Glutamatergic neuron (in vitro differentiated cells): Measurements from ENCODE around the gene PLAGL1. TPM values are rescaled to one million over a fixed set of nuclear protein-coding genes. Genes with fewer than 3 reads are reported as not detected.
A peak's percentile ranks its signal among the peaks of the same experiment; 100 is the strongest.
"Not testable (repeated sequence)": the region's sequence is repeated elsewhere in the genome, so short reads cannot be mapped to it uniquely, and the experiment has no call there.

Experiments
- DNase-seq: peaks from one replicate; pipeline ENCODE4 v3.0.0; 2022
- H3K27ac Mint-ChIP-seq: one replicate; pipeline ENCODE4 v1.8.0; 2020; ENCODE audit warnings: mild to moderate bottlenecking, mixed read lengths, inconsistent platforms; ENCODE audit not compliant: unreplicated experiment
- H3K27me3 Mint-ChIP-seq: one replicate; pipeline ENCODE4 v1.8.0; 2020; ENCODE audit warnings: mild to moderate bottlenecking, moderate library complexity, mixed read lengths, inconsistent platforms; ENCODE audit not compliant: unreplicated experiment
- H3K36me3 Mint-ChIP-seq: one replicate; pipeline ENCODE4 v1.8.0; 2020; ENCODE audit warnings: mild to moderate bottlenecking, mixed read lengths, inconsistent platforms; ENCODE audit not compliant: unreplicated experiment
- H3K4me1 Mint-ChIP-seq: one replicate; pipeline ENCODE4 v1.8.0; 2020; ENCODE audit warnings: mild to moderate bottlenecking, low read depth, mixed read lengths, inconsistent platforms; ENCODE audit not compliant: unreplicated experiment
- H3K4me3 Mint-ChIP-seq: one replicate; pipeline ENCODE4 v1.8.0; 2020; ENCODE audit warnings: mild to moderate bottlenecking, mixed read lengths, inconsistent platforms; ENCODE audit not compliant: unreplicated experiment
- H3K9me3 Mint-ChIP-seq: one replicate; pipeline ENCODE4 v1.8.0; 2020; ENCODE audit warnings: mild to moderate bottlenecking, moderate library complexity, mixed read lengths, inconsistent platforms; ENCODE audit not compliant: unreplicated experiment
- total RNA-seq: library from RNA; stranded (reverse); fragmentation: NEBNext Ultra II Directional; extraction: Animal tissue kit (Norgen Biotek cat#: 25700); gene quantifications from one replicate; pipeline ENCODE4 v1.2.1, GENCODE V29; 2021; ENCODE audit not compliant: unreplicated experiment
- TF ChIP-seq, protein P1 (sequence below): fragments of 200-600 bp; sonication (generic); IDR thresholded peaks from one replicate; pipeline ENCODE4 v1.5.0; 2021; ENCODE audit not compliant: partially characterized antibody, unreplicated experiment

The PLAGL1 gene
- total RNA-seq, 1 donor from 2014 or later, result 0.69 TPM

DNA sequence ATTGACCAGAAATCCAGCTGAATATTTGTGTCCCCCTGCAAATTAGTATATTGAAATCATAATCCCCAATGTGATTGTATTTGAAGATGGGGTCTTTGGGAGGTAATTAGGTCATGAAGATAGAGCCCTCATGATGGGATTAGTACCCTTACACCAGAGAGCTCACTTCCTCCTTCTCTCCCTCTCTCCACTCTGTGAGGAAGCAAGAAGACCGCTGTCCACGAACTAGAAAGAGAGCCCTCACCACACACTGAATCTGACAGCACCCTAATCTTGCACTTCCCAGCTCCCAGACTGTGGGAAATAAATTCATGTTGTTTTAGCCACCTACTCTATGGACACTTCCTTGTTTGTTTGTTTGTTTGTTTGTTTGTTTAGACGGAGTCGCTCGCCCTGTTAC is 11.9 kb upstream of the PLAGL1 start:
- TF ChIP-seq, protein P1, sequence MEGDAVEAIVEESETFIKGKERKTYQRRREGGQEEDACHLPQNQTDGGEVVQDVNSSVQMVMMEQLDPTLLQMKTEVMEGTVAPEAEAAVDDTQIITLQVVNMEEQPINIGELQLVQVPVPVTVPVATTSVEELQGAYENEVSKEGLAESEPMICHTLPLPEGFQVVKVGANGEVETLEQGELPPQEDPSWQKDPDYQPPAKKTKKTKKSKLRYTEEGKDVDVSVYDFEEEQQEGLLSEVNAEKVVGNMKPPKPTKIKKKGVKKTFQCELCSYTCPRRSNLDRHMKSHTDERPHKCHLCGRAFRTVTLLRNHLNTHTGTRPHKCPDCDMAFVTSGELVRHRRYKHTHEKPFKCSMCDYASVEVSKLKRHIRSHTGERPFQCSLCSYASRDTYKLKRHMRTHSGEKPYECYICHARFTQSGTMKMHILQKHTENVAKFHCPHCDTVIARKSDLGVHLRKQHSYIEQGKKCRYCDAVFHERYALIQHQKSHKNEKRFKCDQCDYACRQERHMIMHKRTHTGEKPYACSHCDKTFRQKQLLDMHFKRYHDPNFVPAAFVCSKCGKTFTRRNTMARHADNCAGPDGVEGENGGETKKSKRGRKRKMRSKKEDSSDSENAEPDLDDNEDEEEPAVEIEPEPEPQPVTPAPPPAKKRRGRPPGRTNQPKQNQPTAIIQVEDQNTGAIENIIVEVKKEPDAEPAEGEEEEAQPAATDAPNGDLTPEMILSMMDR, result no peak
- Mint-ChIP-seq H3K4me1 (no peaks in the 10 kb centered on the region), H3K4me3 (no peak overlapping the region), H3K9me3 (no peaks in the 10 kb centered on the region), H3K36me3 (no peaks in the 10 kb centered on the region), H3K27me3 (peaks cover 2% of the 10 kb centered on the region), H3K27ac (no peak overlapping the region)
- DNase-seq, result no peak

DNA sequence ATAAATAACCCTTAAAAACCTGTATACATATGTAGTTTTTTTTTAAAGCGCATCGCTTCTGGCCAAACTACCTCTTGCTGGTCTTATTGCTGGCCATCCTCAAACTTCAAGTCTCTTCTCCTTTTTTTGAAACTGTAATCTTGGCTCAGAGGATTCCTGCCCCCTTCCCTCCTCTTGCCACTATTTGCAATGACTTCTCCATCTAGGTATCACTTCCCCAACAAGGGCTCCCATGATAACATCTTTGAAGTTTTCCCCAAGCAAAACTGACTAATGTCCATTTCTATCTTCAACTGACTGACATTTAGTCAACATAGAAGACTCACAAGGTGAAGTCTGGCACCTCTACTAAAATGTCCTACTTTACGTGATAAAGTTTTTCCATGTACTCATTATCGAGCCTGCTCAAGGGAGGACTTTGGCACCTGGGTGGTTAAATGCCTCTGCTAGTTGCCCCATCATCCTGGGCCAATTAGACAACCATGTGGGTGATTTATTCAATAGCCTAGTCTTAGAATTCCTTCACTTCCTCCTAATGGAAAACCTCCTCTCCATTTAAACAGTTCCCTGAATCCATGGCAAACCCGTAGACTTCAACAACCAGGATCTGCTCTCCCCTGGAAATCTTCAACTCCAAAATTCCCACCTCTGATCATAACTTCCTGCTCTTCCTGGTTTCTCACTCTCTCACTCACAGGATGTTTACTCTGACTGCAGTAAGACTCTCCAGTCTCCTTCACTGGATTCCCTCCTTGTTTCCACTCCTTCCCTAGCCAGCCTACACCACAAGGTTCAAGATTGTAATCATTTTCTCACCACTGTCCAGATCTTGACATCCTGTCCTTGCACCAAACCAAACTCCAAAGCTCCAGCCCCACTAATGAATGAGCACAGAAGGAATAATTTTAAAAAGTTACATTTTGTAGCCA is 9.4 kb upstream of the PLAGL1 start:
- Mint-ChIP-seq H3K4me1 (no peaks in the 10 kb centered on the region), H3K27me3 (peaks cover 2% of the 10 kb centered on the region), H3K27ac (no peak overlapping the region), H3K4me3 (no peak overlapping the region), H3K36me3 (no peaks in the 10 kb centered on the region), H3K9me3 (no peaks in the 10 kb centered on the region)
- TF ChIP-seq, protein P1, result no peak
- DNase-seq, result no peak

DNA sequence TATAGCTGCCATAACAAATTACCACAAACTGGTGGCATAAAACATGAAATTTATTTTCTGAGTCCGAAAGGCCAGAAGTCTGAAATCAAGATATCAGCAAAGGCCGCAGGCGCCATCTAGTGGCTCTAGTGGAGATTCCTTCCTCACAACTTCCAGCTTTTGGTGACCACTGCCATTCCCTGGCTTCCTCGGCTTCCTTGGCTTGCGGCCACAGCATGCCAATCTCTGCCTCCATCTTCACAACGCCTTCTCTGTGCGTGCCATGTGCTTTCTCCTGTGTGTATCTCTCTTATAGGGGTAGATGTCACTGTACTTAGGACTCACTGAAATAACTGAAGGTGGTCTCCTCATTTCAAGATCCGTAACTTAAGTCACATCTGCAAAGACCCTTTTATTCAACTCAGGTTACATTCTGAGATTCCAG is 5.4 kb upstream of the PLAGL1 start:
- peak; percentile 78 for DNase-seq
- Mint-ChIP-seq H3K27me3 (peaks cover 10% of the 10 kb centered on the region), H3K4me1 (no peaks in the 10 kb centered on the region), H3K36me3 (peaks cover 7% of the 10 kb centered on the region), H3K27ac (no peak overlapping the region), H3K9me3 (peaks cover 3% of the 10 kb centered on the region), H3K4me3 (no peak overlapping the region)
- TF ChIP-seq, protein P1, result peak; percentile 84

DNA sequence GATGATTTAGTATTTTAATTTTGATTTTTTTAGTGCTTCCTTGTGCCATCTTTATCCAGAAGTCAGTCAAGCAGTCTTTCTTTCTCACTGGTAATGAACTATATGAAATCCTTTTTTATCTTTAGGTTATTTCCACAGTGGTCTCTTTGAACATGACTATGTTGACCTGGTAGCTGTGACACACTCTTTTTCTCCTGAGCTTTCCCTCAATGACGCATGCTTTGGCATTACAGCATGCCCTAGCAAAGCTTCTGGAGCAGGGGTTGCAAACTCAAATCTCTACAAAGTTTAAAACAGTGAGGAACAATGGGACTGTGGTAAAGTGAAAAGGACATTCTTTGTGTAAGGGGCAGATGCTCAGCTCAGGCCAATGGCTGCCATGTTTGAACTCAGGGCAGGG is 4.5 kb upstream of the PLAGL1 start:
- H3K36me3 Mint-ChIP-seq, result peaks cover 7% of the 10 kb centered on the region
- DNase-seq, result no peak
- TF ChIP-seq, protein P1, result no peak

GRCh38 chr6:144009628-144010027 is 1.6 kb upstream of the PLAGL1 start:
- DNase-seq, H3K36me3 Mint-ChIP-seq, H3K4me1 Mint-ChIP-seq, H3K27ac Mint-ChIP-seq, H3K4me3 Mint-ChIP-seq, H3K9me3 Mint-ChIP-seq: not testable (repeated sequence)
- H3K27me3 Mint-ChIP-seq, result peaks cover 25% of the 10 kb centered on the region

More for the DNA sequence above, 4.5 kb upstream of the PLAGL1 start:
- Mint-ChIP-seq H3K4me3 (no peak overlapping the region), H3K9me3 (peaks cover 3% of the 10 kb centered on the region), H3K27ac (no peak overlapping the region), H3K4me1 (no peaks in the 10 kb centered on the region), H3K27me3 (peaks cover 12% of the 10 kb centered on the region)
